CD4-positive, alpha-beta T cell treated with Interleukin-15 for 1 hour (primary cell): Measurements from ENCODE around the gene OSBPL9.

ENCODE experiments used
- DNase-seq: peaks from one replicate; pipeline ENCODE4 v3.0.0-alpha.2; 2020

The OSBPL9 gene

GRCh38 chr1:51744506-51745303 lies 127.8 kb downstream of the OSBPL9 start:
- DNase-seq: no peak

- no peak for DNase-seq
Observed at GRCh38 chr1:51745304-51745570, 128.3 kb downstream of the OSBPL9 start.

DNA sequence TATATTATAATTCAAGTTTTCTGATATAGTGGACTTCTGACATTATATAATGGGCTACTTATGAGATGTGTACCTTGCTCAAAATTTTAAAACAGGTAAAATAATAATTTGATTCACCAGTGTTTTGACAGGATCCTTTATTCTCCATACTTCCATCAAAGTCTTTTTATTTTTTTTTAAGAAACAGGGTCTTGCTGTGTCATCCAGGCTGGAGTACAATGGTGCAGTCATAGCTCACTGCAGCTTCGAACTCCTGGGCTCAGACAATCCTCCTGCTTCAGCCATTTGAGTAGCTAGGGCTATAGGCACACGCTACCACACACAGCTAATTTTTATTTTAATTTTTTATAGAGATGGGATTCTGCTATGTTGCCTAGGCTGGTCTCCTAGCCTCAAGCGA lies 132.3 kb downstream of the OSBPL9 start:
- no peak for DNase-seq

DNA sequence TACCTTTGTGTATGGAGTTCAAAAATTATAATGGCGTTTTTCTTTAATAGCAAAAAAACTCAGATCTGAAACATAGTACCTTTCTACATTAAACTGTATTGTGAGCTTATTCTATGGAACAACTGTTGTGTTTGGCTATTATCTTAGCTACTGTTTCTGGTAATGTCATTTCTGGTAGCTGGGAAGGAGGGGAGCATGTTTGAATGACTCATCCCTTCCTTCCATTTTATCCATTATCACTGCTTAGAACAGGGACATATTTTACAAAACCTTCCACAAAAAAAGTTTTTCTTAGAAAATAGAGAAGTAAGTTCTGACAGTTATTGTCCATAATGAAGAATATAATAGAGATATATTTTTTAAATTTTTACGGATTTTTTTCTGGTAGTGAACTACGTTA lies 133.3 kb downstream of the OSBPL9 start:
- no peak for DNase-seq

DNA sequence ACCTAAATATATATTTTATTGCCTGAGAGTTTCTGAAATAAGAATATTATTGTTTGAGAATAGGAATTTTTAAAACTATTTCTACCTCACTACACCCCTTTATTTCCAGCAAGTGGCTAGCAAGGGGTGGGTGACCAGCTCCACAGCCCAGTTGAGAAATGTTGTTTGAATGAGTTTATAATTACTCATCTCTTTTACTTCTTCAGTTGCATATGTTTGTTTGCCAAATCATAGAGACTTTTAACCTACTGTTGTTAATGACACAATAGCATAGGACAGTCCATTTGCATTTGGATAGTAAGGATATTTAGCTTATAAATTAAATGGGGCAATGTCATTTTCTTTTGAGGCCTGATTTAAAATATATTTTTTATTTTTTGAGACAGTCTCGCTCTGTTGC lies 133.8 kb downstream of the OSBPL9 start:
- no peak for DNase-seq

GRCh38 chr1:51752073-51752948 lies 135.4 kb downstream of the OSBPL9 start:
- DNase-seq: no peak

- no peak for DNase-seq
Observed at GRCh38 chr1:51753969-51754368, 137.1 kb downstream of the OSBPL9 start.

- no peak for DNase-seq
Observed at GRCh38 chr1:51754666-51755065, 137.8 kb downstream of the OSBPL9 start.

DNA sequence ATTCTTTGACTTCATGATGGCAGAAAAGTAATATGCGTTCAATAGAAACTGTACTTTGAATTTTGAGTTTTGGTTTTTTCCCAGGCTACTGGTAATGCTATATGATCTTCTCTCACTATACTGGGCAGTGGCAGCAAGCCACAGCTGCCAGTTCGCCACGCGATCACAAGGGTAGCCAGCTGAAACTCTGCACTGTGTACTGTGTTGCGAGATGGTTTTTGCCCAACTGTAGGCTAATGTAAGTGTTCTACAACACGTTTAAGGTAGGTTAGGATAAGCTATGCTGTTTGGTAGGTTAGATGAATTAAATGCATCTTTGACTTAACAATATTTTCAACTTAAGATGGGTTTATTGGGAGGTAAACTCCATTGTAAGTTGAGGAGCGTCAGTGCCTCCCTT lies 138.5 kb downstream of the OSBPL9 start:
- DNase-seq: no peak

- DNase-seq: no peak
Observed at GRCh38 chr1:51756290-51756689, 139.4 kb downstream of the OSBPL9 start.

GRCh38 chr1:51758310-51758709 lies 141.4 kb downstream of the OSBPL9 start:
- DNase-seq: no peak

GRCh38 chr1:51760872-51761271 lies 144.0 kb downstream of the OSBPL9 start:
- DNase-seq: no peak

DNA sequence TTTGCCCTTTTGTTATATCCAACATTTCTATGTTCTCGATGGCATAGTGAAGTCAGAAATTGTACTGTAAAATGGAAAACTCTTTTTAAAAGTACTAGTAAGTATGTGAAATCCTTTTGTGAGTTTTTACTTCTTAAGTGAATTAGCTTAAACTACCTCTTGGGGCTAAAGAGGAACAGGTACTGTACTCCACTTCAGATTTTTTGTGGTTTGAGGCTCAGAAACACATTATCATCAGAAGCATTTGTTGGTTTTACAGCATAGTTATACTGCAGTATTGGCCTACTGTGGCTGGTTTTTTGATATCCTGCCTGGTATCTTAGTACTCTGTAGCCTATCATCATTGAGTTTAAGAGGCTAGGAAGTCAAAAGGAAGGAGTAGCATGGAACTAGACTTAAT lies 144.5 kb downstream of the OSBPL9 start:
- DNase-seq: no peak

GRCh38 chr1:51768971-51769588 lies 152.2 kb downstream of the OSBPL9 start:
- no peak for DNase-seq

DNA sequence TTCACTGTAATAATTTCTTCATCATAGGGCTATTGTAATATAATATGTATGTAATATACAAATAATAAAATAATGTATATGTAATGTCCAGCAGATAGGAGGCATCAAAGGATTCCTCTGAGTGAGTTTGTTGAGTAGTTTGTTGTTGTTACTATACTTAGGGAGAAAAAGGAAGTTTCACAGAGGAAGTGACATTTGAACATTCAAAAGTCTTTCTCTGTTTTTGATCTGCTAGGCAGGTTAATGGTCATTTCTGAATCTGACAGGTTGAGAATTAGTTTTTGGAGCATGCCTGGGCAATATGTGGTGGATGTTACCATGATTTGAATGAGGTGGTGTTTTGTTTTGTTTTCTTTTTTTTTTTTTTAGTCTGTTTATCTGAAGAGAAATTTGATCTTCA lies 159.5 kb downstream of the OSBPL9 start:
- DNase-seq: no peak

GRCh38 chr1:51780927-51781326 lies 164.0 kb downstream of the OSBPL9 start:
- DNase-seq: no peak

DNA sequence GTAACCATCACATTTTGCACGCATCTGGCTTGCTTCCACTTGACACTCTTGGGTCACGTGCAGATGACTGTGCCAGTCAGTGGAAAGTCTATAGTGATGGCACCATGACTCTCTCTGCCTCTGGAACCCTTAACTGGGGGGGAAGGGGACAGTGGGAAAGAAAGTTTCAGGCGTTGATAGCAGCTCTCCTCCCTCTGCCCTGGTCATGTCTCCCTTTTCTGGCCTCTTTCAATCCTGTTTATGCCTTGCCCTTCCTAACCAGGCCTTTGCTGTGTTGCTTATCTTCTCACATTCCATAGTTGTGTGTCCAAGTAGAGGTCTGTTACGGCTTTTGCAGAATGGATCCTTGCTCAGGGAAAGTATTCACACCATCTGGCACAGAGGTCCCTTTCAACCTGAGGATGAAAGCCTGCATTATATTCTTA lies 168.1 kb downstream of the OSBPL9 start:
- no peak for DNase-seq

GRCh38 chr1:51788938-51789337 lies 172.0 kb downstream of the OSBPL9 start:
- no peak for DNase-seq

- no peak for DNase-seq
Observed at GRCh38 chr1:51789342-51789741, 172.4 kb downstream of the OSBPL9 start.

DNA sequence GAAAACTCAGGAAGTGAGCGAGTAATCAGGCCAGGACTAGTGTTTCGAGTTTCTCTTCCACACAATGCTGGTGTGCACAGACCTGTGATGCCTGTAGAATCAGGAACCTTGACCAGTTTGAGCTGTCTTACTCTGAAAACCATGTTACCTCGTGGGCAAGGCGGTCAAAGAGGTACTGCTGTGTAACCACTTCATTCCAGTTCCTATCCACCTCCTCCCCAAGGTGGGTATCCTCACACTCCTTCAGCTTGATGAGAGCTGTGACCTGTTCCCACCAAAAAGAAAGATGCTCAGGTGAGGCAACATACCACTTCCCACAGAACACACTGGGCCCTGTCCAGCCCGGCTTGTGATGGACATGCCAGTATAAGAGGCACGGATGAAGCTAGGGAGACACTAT lies 173.5 kb downstream of the OSBPL9 start:
- DNase-seq: no peak

- DNase-seq: no peak
Observed at GRCh38 chr1:51791888-51792287, 175.0 kb downstream of the OSBPL9 start.

GRCh38 chr1:51792864-51793263 lies 176.0 kb downstream of the OSBPL9 start:
- DNase-seq: no peak

DNA sequence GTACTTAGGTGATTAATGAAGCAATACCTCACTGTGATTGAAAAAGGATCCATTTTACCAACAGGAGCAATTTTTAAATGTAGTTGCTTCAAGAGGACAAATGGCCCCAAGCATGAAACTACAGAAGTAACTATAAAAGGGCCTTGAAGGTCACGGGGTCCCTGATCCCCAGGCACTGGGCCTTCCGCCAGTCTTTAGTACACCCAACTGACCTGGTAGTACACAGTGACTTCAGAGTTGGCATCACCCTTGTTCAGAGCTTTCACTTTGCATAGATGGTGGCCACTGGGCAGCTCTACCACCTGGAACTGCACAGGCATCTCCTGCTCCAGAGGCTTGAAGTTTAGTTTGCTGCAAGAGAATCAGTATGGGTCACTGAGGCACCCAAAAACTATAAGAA lies 177.4 kb downstream of the OSBPL9 start:
- no peak for DNase-seq

DNA sequence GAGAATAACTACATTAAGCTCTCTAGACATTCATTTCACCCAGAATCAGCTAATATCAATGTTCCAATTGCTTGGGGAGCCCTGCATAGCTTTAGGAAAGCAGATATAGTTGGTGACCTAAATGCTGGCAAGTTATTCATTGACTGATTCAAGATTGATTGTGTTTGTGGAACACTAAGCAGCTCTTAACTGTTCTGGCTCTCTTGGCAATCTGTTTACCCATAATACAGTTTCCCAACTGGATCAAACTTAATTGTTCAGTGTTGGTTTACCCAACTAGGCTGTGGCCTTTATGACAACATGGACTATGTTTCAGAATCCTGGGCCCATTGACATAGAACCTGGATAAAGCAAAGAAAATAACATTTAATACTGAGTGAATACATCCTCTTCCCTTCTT lies 178.0 kb downstream of the OSBPL9 start:
- DNase-seq: no peak
